Naive thymus-derived CD4-positive, alpha-beta T cell (primary cell): Measurements from ENCODE around the gene RNASE12. TPM values are rescaled to one million over a fixed set of nuclear protein-coding genes. Genes with fewer than 3 reads are reported as not detected.

Experiments used
- ATAC-seq: fragments of 150-1000 bp; cut with Tn5 transposase; 2 replicates; pipeline ENCODE4 v1.10.0; 2021; ENCODE audit warnings: mild to moderate bottlenecking, moderate library complexity
- CTCF ChIA-PET: fragments of 350-600 bp; sonication (Branson Sonifier 250); formaldehyde crosslinking; loops from one replicate; lab custom pipeline; 2021; ENCODE audit warnings: antibody characterized with exemption; lab: Charles Lee
- POLR2A ChIA-PET: fragments of 350-600 bp; sonication (Branson Sonifier 250); formaldehyde crosslinking; loops from one replicate; lab custom pipeline; 2021; ENCODE audit warnings: antibody characterized with exemption, inconsistent platforms; lab: Charles Lee
- DNase-seq, 9 donors: peaks; one replicate each; pipeline versions ENCODE4 v3.0.0 to v3.0.0-alpha.2; 2020 to 2022; ENCODE audit warnings: mixed read lengths in 1 of 9
- H3K27ac ChIP-seq: one replicate; pipeline ENCODE4 v1.7.0; 2013; ENCODE audit warnings: mild to moderate bottlenecking, low read depth, low read length, moderate library complexity
- H3K27me3 ChIP-seq, 2 donors: one replicate each; pipeline ENCODE4 v1.7.0; 2013; ENCODE audit warnings: low read length in 2 of 2, mild to moderate bottlenecking in 2 of 2, moderate library complexity in 2 of 2; ENCODE audit not compliant: control insufficient read depth in 2 of 2, insufficient read depth in 2 of 2
- H3K36me3 ChIP-seq, 3 experiments: 1 replicate in 2 of 3; 2 replicates in 1 of 3; pipeline ENCODE4 v1.7.0; 2013; ENCODE audit warnings: low read length in 3 of 3, mild to moderate bottlenecking in 3 of 3, moderate library complexity in 1 of 3; ENCODE audit not compliant: insufficient read depth in 3 of 3, control insufficient read depth in 2 of 3
- H3K4me1 ChIP-seq, 2 donors: one replicate each; pipeline ENCODE4 v1.7.0; 2013; ENCODE audit warnings: low read length in 2 of 2, mild to moderate bottlenecking in 2 of 2, moderate library complexity in 1 of 2; ENCODE audit not compliant: control insufficient read depth in 2 of 2, insufficient read depth in 2 of 2
- H3K4me3 ChIP-seq: 2 replicates; pipeline ENCODE4 v1.7.0; 2013; ENCODE audit warnings: mild to moderate bottlenecking, low read length
- H3K9me3 ChIP-seq, 3 experiments: 1 replicate in 2 of 3; 2 replicates in 1 of 3; pipeline ENCODE4 v1.7.0; 2013; ENCODE audit warnings: low read length in 3 of 3; ENCODE audit not compliant: control insufficient read depth in 2 of 3
- H3K27ac Mint-ChIP-seq, 9 donors: one replicate each; pipeline ENCODE4 v1.8.0; 2020 to 2022; ENCODE audit warnings: mixed read lengths in 9 of 9, mild to moderate bottlenecking in 8 of 9, moderate library complexity in 5 of 9, inconsistent platforms in 2 of 9
- H3K27me3 Mint-ChIP-seq, 5 donors: one replicate each; pipeline ENCODE4 v1.8.0; 2021 to 2022; ENCODE audit warnings: mixed read lengths in 5 of 5, mild to moderate bottlenecking in 1 of 5
- H3K36me3 Mint-ChIP-seq, 5 donors: one replicate each; pipeline ENCODE4 v1.8.0; 2020 to 2022; ENCODE audit warnings: mixed read lengths in 5 of 5, mild to moderate bottlenecking in 3 of 5, inconsistent platforms in 1 of 5
- H3K4me1 Mint-ChIP-seq, 7 donors: one replicate each; pipeline ENCODE4 v1.8.0; 2020 to 2022; ENCODE audit warnings: mixed read lengths in 7 of 7, mild to moderate bottlenecking in 3 of 7, inconsistent platforms in 1 of 7
- H3K4me3 Mint-ChIP-seq, 10 donors: one replicate each; pipeline ENCODE4 v1.8.0; 2020 to 2022; ENCODE audit warnings: mild to moderate bottlenecking in 10 of 10, mixed read lengths in 10 of 10, moderate library complexity in 6 of 10, inconsistent platforms in 2 of 10
- H3K9me3 Mint-ChIP-seq, 11 donors: one replicate each; pipeline ENCODE4 v1.8.0; 2020 to 2022; ENCODE audit warnings: mixed read lengths in 11 of 11, mild to moderate bottlenecking in 4 of 11, inconsistent platforms in 1 of 11, moderate library complexity in 1 of 11
- intact Hi-C, 2 donors: fragments of 100-400 bp; cut with micrococcal nuclease; formaldehyde crosslinking; loops; one replicate each; pipeline ENCODE4 v1.15.1; 2023
- polyA plus RNA-seq, 2 donors: library from polyadenylated mRNA; unstranded; fragments of 300-500 nt; fragmentation: Illumina TruSeq; gene quantifications; one replicate each; pipeline ENCODE4 v1.2.3, GENCODE V29; 2021
- total RNA-seq, 6 experiments: library from RNA in 5 of 6; stranded (reverse) in 5 of 6; gene quantifications; 1 replicate in 5 of 6; 2 replicates in 1 of 6; pipeline ENCODE4 v1.2.3 and lab custom pipeline; 2021 to 2026

RNASE12 gene
- total and polyA plus RNA-seq, 7 experiments from 2014 or later: not detected

- peak in 5 of 9 donors; percentile 38 to 59 (median 45) for DNase-seq
- Mint-ChIP-seq H3K4me1 (peaks cover 28 to 82% (median 63%) of the 10 kb centered on the region in 7 donors), H3K4me3 (peak overlapping the region; percentile 74 to 90 (median 86)), H3K27ac (peak overlapping the region; percentile 63 to 93 (median 80)), H3K36me3 (peaks cover 0 to 6% (median 0%) of the 10 kb centered on the region in 5 donors), H3K27me3 (peaks cover 21 to 89% (median 38%) of the 10 kb centered on the region in 5 donors), H3K9me3 (peaks cover 0 to 36% (median 1%) of the 10 kb centered on the region in 11 donors)
- no peaks in the 10 kb centered on the region for H3K27me3 ChIP-seq
- H3K9me3 ChIP-seq: no peaks in the 10 kb centered on the region
- ATAC-seq: peak; percentile 33
- H3K36me3 ChIP-seq: no peaks in the 10 kb centered on the region
- intact Hi-C loops: loop anchor here (1.0 to 10.0 kb wide), 5 partner anchors 7 to 154 kb away; partner anchors contain the start of gene RNASE6 (in 1 of the 2)
- peaks cover 0 to 15% of the 10 kb centered on the region in 2 donors for H3K4me1 ChIP-seq
- peak overlapping the region; percentile 51 for H3K4me3 ChIP-seq
- ChIA-PET POLR2A (interaction anchor here (0.6 to 3.7 kb wide), 6 partner anchors 8 to 301 kb away, joined by 3 to 39 read pairs (median 4); no protein-coding TSS in a partner anchor), CTCF (interaction anchor here (0.6 to 1.9 kb wide), 6 partner anchors 12 to 289 kb away, joined by 3 to 7 read pairs (median 4); no protein-coding TSS in a partner anchor)
- H3K27ac ChIP-seq: no peak overlapping the region
These were observed 39.3 kb upstream of the RNASE12 start for GRCh38 chr14:20630340-20631022.

DNA sequence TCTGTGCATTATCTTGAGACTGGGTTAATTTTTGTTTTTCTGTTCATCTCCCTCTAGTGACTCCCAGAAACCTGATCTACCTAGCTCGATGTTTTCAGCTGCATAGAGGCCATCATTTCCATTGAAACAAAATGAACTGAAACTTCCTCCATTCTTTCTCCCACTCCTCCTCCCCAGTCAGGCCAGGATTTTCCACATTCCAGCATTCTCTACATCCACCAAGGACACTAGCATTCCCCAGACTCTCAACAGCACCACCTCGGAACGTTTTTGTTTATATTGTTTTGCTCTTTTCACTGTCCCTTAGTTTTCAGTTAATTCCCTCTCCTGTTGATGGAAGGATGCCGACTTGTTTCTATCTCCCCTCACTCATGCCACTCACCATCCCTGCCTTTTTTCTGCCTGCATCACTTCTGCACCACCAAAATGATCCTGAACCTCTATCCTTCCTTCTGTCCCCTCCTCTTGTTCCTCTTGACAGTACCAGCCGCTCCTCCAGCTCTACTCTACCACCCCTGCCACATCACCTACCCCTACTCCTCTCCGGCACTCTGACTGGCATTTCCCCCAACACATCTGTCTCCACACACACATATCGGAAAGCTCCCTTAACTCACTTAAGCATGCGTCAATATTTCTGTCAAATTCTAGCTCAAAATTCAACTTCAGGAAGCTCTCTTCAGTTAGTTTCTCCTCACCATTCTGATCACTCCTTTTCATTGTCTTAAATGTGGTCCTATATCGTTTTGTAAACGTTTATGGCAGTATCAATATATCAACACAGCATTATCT is 37.1 kb upstream of the RNASE12 start:
- Mint-ChIP-seq H3K9me3 (peaks cover 0 to 34% (median 2%) of the 10 kb centered on the region in 11 donors), H3K27ac (peak overlapping the region in 3 of 9 donors; percentile 6 to 28 (median 28)), H3K27me3 (peaks cover 26 to 83% (median 46%) of the 10 kb centered on the region in 5 donors), H3K4me3 (peak overlapping the region in 7 of 10 donors; percentile 8 to 92 (median 21)), H3K4me1 (peaks cover 38 to 91% (median 84%) of the 10 kb centered on the region in 7 donors), H3K36me3 (peaks cover 0 to 12% (median 0%) of the 10 kb centered on the region in 5 donors)
- ChIA-PET CTCF (interaction anchor here (1.3 kb wide), 1 partner anchor 15 kb away, joined by 3 read pairs; no protein-coding TSS in a partner anchor), POLR2A (interaction anchor here (0.9 kb wide), 1 partner anchor 15 kb away, joined by 3 read pairs; no protein-coding TSS in a partner anchor)
- ATAC-seq (no peak), DNase-seq (no peak)
- H3K27me3 ChIP-seq: no peaks in the 10 kb centered on the region
- no peaks in the 10 kb centered on the region for H3K9me3 ChIP-seq
- intact Hi-C loops: loop anchor here in 1 of 2 donors (10.0 kb wide), 1 partner anchor 347 kb away; no protein-coding TSS in a partner anchor
- H3K4me3 ChIP-seq: no peak overlapping the region
- no peaks in the 10 kb centered on the region for H3K36me3 ChIP-seq
- H3K4me1 ChIP-seq: peaks cover 0 to 29% of the 10 kb centered on the region in 2 donors
- H3K27ac ChIP-seq: no peak overlapping the region

DNA sequence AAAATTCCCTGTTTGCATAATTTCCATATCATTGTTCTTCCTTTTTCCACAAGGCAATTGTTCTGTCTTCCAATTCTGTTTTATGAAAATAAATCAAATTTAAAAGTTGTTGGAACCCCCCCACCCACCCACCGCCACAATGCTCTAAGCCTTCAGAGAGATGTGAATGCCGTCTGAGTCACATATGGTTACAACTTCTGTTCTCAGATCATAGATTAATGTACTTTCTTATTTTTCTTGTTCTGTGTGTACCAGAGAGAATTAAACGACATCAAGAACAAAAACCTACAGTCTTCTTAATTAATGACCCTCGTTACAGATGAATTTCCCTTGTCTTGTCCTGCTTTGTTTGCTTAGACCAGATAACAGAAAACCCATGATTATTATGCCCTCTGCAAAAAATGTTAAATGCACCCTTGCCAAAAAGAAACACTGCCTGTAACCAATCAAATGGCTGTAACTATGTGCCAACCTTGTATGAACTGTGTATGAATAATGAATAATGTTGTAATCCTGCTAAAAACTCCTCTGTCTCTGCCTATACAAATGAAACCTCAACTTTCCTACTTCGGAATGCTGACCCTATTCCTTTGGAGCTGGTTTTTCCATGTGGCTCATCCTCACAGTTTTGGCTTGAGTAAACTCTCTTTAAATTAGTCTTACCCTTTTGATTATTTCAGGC is 36.3 kb upstream of the RNASE12 start:
- Histone ChIP-seq H3K27me3 (no peaks in the 10 kb centered on the region), H3K27ac (no peak overlapping the region), H3K4me1 (peaks cover 0 to 35% of the 10 kb centered on the region in 2 donors), H3K9me3 (no peaks in the 10 kb centered on the region), H3K4me3 (no peak overlapping the region), H3K36me3 (no peaks in the 10 kb centered on the region)
- DNase-seq (no peak), ATAC-seq (no peak)
- Mint-ChIP-seq H3K9me3 (peaks cover 0 to 27% (median 2%) of the 10 kb centered on the region in 11 donors), H3K4me3 (peak overlapping the region in 6 of 10 donors; percentile 23 to 92 (median 61)), H3K27ac (peak overlapping the region in 3 of 9 donors; percentile 10 to 53 (median 28)), H3K4me1 (peaks cover 40 to 91% (median 84%) of the 10 kb centered on the region in 7 donors), H3K27me3 (peaks cover 28 to 76% (median 40%) of the 10 kb centered on the region in 5 donors), H3K36me3 (peaks cover 0 to 12% (median 0%) of the 10 kb centered on the region in 5 donors)
- POLR2A ChIA-PET: interaction anchor here (0.9 kb wide), 1 partner anchor 14 kb away, joined by 3 read pairs; no protein-coding TSS in a partner anchor
- intact Hi-C loops: loop anchor here in 1 of 2 donors (10.0 kb wide), 1 partner anchor 347 kb away; no protein-coding TSS in a partner anchor
- CTCF ChIA-PET: interaction anchor here (1.3 kb wide), 1 partner anchor 14 kb away, joined by 3 read pairs; no protein-coding TSS in a partner anchor

GRCh38 chr14:20626274-20626673 is 35.1 kb upstream of the RNASE12 start:
- intact Hi-C loops: loop anchor here in 1 of 2 donors (10.0 kb wide), 1 partner anchor 349 kb away; no protein-coding TSS in a partner anchor
- no peaks in the 10 kb centered on the region for H3K9me3 ChIP-seq
- Mint-ChIP-seq H3K27ac (peak overlapping the region in 1 of 9 donors; percentile 82), H3K4me1 (peaks cover 37 to 90% (median 84%) of the 10 kb centered on the region in 7 donors), H3K9me3 (peaks cover 0 to 25% (median 2%) of the 10 kb centered on the region in 11 donors), H3K36me3 (peaks cover 0 to 13% (median 0%) of the 10 kb centered on the region in 5 donors), H3K4me3 (peak overlapping the region; percentile 20 to 92 (median 80)), H3K27me3 (peaks cover 34 to 70% (median 41%) of the 10 kb centered on the region in 5 donors)
- no peaks in the 10 kb centered on the region for H3K36me3 ChIP-seq
- H3K4me3 ChIP-seq: peak overlapping the region; percentile 46
- ChIA-PET POLR2A (interaction anchor here (0.6 to 1.2 kb wide), 2 partner anchors 56 to 58 kb away, joined by 3 to 6 read pairs; partner anchors contain the start of gene RNASE4), CTCF (no interaction called here)
- no peak overlapping the region for H3K27ac ChIP-seq
- H3K27me3 ChIP-seq: no peaks in the 10 kb centered on the region
- ATAC-seq (no peak), DNase-seq (peak in 1 of 9 donors; percentile 23)
- peaks cover 0 to 32% of the 10 kb centered on the region in 2 donors for H3K4me1 ChIP-seq

DNA sequence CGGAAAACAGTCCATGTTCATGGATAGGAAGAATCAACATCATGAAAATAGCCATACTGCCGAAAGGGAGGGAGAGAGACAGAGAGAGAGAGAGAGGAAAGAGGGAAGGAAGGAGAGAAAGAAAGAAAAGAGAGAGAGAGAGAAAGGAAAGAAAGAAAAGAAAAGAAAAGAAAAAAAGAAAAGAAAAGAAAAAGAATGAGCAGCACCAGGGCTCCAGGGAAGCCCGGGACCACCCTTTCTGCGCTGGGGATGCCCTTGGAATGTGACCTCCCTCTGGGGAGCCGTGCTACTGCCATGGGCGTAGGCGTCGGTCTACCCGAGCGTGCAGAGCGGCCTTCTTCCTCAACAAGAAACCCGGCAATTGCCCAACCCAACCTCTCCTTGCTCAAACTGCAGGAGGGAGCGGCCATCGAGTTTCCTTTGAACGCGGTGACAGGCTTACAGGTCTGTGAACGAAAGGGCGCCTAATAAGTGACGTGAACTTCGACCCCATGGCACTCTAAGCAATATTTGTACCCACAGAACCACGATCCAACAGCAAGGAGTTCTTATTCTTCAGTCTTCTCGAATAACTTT is 33.4 kb upstream of the RNASE12 start:
- peak in 6 of 9 donors; percentile 27 to 59 (median 36) for DNase-seq
- Mint-ChIP-seq H3K27ac (peak overlapping the region; percentile 77 to 96 (median 88)), H3K4me1 (peaks cover 34 to 76% (median 70%) of the 10 kb centered on the region in 7 donors), H3K36me3 (peaks cover 0 to 13% (median 0%) of the 10 kb centered on the region in 5 donors), H3K9me3 (peaks cover 0 to 15% (median 2%) of the 10 kb centered on the region in 11 donors), H3K4me3 (peak overlapping the region; percentile 76 to 92 (median 84)), H3K27me3 (peaks cover 27 to 59% (median 40%) of the 10 kb centered on the region in 5 donors)
- no peak overlapping the region for H3K27ac ChIP-seq
- peak; percentile 72 for ATAC-seq
- no peaks in the 10 kb centered on the region for H3K27me3 ChIP-seq
- no peaks in the 10 kb centered on the region for H3K9me3 ChIP-seq
- no peaks in the 10 kb centered on the region for H3K36me3 ChIP-seq
- POLR2A ChIA-PET: no interaction called here
- CTCF ChIA-PET: no interaction called here
- intact Hi-C loops: loop anchor here (1.0 to 10.0 kb wide), 4 partner anchors 8 to 350 kb away; partner anchors contain the start of gene PARP2 (in 1 of the 2)
- peaks cover 0 to 32% of the 10 kb centered on the region in 2 donors for H3K4me1 ChIP-seq
- H3K4me3 ChIP-seq: peak overlapping the region; percentile 46
